HG03460 (cell line): ENCODE results near the gene BLTP3B.

Source experiments
- ATAC-seq: cut with Tn5 transposase; IDR thresholded peaks from one replicate; pipeline ENCODE4 v1.9.1; 2021; ENCODE audit not compliant: unreplicated experiment

Gene BLTP3B

DNA sequence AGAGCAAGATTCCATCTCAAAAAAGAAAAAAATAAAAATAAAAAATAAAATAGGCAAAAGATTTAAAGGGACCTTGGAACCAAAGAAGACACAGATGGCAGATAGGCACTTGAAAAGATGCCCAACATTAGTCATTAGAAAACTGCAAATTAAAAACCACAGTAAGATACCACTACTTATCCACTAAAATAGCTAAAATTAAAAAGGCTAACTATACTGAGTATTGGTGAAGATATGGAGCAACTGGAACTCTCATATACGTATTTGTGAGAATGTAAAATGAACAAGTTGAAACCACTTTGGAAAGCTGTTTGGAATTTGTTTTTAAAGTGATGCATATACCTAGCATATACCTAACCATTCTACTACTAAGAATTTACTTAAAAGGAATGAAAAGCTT, 22.3 kb downstream of the BLTP3B start:
- ATAC-seq: no peak

- no peak for ATAC-seq
These were observed 27.4 kb downstream of the BLTP3B start for GRCh38 chr12:100115291-100115690.

- ATAC-seq: peak; percentile 55
These were observed 28.1 kb downstream of the BLTP3B start for GRCh38 chr12:100114574-100114973.

DNA sequence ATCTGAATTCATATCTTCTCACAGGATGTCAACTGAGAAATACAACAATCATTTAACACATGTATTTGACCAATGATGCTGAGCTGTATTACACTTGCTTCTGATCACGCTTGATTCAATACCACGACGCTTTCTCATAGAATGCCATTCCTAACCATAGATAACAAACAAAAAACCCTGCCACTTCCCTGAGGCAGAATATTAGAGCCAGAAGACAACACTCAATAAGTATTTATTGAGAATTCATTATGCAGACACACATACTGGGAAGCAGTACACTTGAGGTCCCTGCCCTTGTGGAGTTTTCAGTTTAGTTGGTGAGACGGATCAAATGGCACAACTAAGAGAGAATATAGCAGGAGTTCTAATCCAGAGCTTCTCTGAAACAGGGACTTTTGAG, 32.4 kb downstream of the BLTP3B start:
- ATAC-seq: no peak

GRCh38 chr12:100106861-100107260, 35.8 kb downstream of the BLTP3B start:
- ATAC-seq: no peak

DNA sequence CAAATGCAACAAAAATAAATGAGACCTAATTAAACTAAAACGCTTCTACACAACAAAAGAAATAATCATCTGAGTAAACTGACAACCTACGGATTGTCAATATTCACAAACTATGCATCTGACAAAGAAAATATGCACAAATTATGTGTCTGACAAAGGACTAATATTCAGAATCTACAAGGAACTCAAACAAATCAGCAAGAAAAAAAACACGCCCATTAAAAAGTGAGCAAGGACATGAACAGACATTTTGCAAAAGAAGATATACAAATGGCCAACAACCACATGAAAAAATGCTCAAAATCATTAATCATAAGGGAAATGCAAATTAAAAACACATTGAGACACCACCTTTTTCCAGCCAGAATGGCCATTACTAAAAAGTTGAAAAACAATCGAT, 37.0 kb downstream of the BLTP3B start:
- ATAC-seq: no peak

DNA sequence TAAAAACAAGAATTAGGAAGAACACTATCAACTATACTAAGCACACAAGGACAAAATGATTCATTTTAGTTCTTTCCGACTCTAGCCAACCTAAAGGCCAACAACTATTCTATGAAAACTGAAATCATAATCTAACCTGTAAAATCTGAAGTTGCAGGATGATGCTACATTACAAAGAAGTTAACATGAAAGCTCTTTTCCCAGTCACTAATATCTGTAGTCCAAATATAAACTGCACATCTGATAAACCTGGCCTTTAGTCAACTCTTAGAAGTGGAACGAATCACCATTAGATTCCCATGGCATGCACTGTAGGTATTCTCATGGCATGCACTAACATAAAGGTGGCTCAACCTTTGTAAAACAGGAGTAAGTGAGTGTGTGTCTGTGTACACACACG, 41.7 kb downstream of the BLTP3B start:
- ATAC-seq: no peak
